ENCODE data around the gene NFYC.

NFYC gene

DNA sequence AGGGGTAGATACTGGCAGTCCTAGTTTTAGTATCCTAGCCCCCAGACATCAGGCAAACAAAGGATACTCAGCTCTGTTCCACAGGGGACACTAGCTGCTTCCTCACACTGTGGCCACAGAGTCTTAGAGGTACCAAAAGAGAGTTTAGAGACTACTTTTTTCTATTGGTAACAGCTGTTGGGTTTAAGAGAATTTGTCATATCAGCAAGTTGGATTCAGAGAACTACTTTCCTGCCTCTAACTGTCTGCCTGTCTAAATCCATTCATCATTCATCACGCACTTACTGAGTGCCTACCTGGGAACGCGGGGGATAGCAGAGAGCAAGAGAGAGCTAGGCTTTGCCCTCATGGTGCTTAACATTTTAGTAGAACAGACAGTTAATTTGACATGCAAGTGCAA is 65.0 kb downstream of the NFYC start:
- no peak for DNase-seq (ENCODE audit: low read depth)
- no peak overlapping the region for H3K4me3 ChIP-seq (ENCODE audit: control insufficient read depth, low read depth, low read length)
- TF ChIP-seq, protein P1, sequence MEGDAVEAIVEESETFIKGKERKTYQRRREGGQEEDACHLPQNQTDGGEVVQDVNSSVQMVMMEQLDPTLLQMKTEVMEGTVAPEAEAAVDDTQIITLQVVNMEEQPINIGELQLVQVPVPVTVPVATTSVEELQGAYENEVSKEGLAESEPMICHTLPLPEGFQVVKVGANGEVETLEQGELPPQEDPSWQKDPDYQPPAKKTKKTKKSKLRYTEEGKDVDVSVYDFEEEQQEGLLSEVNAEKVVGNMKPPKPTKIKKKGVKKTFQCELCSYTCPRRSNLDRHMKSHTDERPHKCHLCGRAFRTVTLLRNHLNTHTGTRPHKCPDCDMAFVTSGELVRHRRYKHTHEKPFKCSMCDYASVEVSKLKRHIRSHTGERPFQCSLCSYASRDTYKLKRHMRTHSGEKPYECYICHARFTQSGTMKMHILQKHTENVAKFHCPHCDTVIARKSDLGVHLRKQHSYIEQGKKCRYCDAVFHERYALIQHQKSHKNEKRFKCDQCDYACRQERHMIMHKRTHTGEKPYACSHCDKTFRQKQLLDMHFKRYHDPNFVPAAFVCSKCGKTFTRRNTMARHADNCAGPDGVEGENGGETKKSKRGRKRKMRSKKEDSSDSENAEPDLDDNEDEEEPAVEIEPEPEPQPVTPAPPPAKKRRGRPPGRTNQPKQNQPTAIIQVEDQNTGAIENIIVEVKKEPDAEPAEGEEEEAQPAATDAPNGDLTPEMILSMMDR (conservative IDR thresholded peaks at IDR 0.05; ENCODE audit: control insufficient read depth, insufficient read depth, low read depth, low read length) = no peak

DNA sequence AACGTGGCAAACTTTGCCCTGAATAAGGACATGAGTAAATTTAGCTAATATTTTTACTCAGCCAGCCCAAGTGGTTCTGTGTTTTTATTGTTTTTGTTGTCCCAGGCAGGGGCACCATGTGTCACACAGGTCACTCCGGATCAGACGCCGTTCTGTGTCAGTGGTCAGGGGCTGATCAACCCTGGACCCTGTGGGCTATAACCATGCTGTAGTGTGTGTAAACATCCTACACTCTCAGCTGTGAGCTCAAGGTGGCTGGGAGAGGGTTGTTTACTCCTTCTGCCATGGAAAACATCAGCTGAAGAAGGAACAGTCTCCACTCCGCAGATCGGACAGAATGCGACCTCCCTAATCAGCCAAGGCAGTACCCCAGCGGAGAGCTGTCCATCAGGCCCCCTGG is 65.6 kb downstream of the NFYC start:
- no peak for DNase-seq (ENCODE audit: low read depth)
- TF ChIP-seq, protein P1 (conservative IDR thresholded peaks at IDR 0.05; ENCODE audit: control insufficient read depth, insufficient read depth, low read depth, low read length) = no peak
- no peak overlapping the region for H3K4me3 ChIP-seq (ENCODE audit: control insufficient read depth, low read depth, low read length)

DNA sequence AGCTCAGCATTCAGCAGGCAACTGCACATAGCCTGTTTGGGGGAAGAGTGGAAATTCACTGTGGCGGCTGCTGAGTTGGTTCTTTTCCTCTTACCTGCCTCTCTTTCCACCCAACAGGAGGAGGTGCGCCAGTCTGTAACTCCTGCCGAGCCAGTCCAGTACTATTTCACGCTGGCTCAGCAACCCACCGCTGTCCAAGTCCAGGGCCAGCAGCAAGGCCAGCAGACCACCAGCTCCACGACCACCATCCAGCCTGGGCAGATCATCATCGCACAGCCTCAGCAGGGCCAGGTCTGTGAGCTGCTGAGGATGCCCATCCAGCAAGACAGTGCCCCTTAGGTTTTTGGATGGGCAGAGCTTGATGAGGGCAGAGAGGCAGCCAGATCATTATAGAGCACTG is 66.5 kb downstream of the NFYC start:
- TF ChIP-seq, protein P1 (conservative IDR thresholded peaks at IDR 0.05; ENCODE audit: control insufficient read depth, insufficient read depth, low read depth, low read length) = no peak
- DNase-seq (ENCODE audit: low read depth) = no peak
- H3K4me3 ChIP-seq (ENCODE audit: control insufficient read depth, low read depth, low read length) = no peak overlapping the region

DNA sequence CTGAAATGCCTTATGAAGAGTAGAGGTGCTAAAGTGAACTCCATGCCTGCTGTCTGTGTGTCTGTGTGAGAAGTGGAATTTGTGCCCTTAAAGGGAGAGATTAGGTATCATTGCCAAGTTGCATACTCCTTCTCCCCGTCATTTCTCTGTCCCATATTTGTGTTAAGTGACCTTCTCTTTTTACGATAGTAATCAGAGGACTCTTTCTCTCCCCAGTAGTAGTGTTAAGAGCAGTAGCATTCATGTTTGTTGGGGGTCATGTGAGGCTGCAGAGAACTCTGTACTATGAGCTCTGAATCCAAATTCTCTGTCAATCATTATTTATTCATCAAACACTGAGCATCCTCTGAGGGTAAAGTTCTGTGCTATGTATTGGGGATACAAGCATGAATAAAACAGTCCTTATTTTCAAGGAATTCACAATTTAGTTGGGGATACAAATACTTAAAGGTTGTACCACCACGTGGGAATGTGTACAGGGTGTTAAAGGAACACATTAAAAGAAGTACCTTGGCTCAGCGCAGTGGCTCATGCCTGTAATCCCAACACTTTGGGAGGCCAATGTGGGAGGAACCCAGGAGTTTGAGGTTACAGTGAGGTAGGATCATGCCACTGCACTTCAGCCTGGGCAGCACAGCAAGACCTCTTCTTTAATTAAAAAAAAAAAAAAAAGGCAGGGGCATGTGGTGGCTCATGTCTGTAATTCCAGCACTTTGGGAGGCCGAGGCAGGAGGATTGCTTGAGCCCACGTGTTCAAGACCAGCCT is 67.3 kb downstream of the NFYC start:
- DNase-seq (ENCODE audit: low read depth) = no peak
- H3K4me3 ChIP-seq (ENCODE audit: control insufficient read depth, low read depth, low read length) = no peak overlapping the region
- TF ChIP-seq, protein P1 (conservative IDR thresholded peaks at IDR 0.05; ENCODE audit: control insufficient read depth, insufficient read depth, low read depth, low read length) = no peak

DNA sequence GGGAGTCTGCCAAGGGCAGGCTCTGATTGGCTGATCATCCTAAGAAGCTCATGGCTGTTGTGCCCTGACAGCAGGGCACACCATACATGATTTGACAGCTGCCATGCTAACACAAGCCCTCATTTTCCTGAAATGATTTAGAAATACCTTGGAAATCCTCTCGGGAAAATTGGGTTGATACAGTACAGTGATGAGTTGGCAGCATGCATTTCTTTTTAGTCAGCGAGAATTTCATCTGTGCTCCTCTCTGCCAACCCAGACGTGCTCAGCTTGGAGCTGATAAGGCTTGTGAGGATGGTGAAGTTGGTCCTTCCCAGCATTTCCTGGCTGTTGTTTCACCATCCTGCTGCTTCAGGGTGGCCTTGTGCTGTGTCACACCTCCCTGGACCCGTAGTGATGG is 69.5 kb downstream of the NFYC start:
- no peak overlapping the region for H3K4me3 ChIP-seq (ENCODE audit: control insufficient read depth, low read depth, low read length)

DNA sequence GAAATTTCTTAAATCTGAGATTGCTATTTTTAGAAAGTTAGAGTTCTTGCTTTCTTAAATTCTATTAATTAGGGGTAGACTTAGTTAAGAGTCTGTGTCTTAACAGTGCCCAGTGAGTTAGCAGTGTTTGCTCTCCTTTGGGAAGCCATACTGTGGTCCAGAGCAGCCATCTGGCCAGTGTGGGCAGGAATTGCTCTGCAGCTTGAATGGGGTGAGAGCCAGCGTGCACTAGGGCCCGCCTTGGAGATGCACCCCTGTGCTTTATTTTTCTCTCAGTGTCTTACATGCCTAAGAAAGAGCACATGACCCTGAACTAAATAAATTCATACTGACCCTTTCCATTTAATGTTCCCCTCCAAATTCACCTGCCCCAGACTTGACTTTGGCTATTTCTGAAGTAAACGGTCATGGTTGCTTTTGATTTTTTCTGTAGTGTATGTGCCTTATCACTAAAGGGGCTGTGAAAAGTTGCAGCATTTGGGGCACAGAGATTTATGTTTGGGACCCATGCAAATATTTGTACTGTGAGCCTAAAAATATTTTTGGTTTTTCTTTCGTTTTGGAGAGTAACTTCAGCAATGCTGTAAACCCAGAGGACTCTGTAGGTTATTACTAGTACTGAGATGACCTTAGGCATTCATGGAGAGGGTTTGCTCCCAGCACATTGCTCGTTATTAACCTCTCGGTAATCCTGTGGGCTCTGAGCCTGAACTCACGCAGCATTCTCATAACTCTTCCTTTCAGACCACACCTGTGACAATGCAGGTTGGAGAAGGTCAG is 70.8 kb downstream of the NFYC start:
- TF ChIP-seq, protein P1 (conservative IDR thresholded peaks at IDR 0.05; ENCODE audit: control insufficient read depth, insufficient read depth, low read depth, low read length) = no peak
- no peak overlapping the region for H3K4me3 ChIP-seq (ENCODE audit: control insufficient read depth, low read depth, low read length)
- no peak for DNase-seq (ENCODE audit: low read depth)

More for the DNA sequence above, 69.5 kb downstream of the NFYC start:
- DNase-seq (ENCODE audit: low read depth) = peak; percentile 46
- TF ChIP-seq, protein P1 (conservative IDR thresholded peaks at IDR 0.05; ENCODE audit: control insufficient read depth, insufficient read depth, low read depth, low read length) = no peak

Measured in fibroblast of mammary gland (primary cell).